Stimulated activated CD4-positive, alpha-beta T cell treated with anti-CD3 and anti-CD28 coated beads, Interleukin-15, amount 100 ng/mL, for 1 hour (primary cell): Measurements from ENCODE around the gene SGMS2.
"Not testable (repeated sequence)": the region's sequence is repeated elsewhere in the genome, so short reads cannot be mapped to it uniquely, and the experiment has no call there.

Experiments
- DNase-seq, 2 donors: peaks; one replicate each; pipeline ENCODE4 v3.0.0-alpha.2; 2020; ENCODE audit warnings: low read depth in 1 of 2, low spot score in 1 of 2

SGMS2 gene

DNA sequence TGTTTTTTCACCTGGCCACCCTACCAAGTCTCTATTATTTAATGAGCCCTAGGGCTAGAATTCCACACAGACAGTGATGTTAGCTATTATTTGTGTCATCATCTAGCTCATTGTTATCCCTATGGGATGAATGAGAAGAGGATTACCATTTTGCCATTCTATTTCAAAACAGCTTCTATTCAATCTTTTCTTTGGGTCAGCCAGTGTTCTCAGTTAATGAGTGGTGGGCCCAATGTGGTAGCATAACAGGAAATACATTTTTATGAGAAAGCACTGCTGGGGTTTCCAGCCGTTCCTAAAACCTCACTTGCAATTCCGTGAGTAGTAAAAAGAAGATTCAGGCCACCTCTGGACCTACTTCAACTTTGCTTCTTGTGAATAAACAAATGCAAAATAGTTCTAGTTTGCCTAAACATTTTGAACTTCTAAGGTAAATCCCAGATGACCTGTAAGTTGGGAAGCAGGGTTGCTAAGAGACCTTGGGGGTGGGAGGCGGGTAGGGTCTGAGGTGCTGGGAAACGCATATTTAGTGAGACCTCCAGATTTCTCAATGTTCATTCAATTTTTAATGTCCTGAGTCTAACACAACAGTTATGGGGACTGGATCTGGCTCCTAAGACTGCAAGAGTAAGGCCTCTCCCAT is 81.8 kb downstream of the SGMS2 start:
- no peak for DNase-seq

DNA sequence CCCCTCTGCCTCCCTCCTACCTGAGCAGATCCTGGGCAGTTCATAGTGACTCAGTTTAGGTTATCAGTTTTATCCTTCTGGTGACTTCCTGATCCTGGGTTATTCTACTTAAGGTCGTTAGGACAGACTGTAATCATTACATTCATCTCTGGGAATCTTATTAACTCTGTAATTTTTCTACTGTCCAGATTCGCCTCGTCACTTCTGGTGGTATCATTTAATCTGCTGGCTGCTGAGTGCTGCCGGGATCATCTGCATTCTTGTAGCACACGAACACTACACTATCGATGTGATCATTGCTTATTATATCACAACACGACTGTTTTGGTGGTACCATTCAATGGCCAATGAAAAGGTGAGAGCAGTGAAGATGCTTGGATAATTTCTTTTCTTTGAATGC is 83.6 kb downstream of the SGMS2 start:
- DNase-seq, result no peak

DNA sequence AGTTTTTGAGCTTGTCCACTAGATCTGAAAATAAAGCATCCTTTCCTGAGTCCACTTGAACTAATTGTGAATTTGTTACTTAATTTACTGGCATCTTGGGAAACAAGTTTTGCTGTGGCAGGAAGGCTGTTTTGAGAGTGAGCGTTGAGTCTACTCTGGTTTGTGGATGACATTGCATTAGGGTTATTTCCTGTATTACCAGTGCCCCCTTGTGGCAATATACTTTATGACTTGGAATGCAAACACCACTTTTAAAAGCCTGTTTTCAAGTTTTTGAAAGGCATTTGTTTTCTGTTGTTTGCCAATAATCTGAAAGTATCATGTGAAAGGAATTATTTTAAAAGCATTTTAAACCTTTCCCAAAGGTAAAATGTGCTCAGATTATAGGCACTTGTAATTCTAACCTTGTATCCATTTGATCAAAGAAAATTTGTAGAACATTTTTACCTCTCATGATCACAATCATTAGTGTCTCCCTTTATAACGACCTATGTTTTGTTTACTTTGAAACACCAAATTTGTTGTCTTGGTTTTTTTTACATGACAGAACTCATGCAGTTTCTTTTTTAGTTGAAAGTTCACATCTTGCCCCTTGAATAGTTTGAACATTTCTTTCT is 88.7 kb downstream of the SGMS2 start:
- no peak for DNase-seq

DNA sequence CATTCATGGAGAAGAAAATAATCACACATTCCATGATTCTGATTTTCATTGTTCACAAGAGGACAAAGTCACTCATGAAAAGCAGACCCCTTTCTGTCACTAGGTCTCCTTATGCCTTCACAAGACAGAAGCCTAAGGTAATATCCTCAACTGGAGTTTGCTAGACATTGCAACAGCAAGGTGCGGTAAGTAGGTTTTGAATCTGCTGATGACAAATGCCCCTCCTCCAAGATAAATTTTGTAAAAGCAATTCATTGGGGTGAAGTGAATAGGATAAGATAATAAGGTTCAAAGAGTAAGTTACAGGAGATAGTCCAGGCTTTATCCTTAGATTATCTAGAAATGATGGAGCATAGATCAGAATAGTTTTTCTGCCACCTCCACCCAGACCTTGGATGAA is 90.5 kb downstream of the SGMS2 start:
- no peak for DNase-seq

DNA sequence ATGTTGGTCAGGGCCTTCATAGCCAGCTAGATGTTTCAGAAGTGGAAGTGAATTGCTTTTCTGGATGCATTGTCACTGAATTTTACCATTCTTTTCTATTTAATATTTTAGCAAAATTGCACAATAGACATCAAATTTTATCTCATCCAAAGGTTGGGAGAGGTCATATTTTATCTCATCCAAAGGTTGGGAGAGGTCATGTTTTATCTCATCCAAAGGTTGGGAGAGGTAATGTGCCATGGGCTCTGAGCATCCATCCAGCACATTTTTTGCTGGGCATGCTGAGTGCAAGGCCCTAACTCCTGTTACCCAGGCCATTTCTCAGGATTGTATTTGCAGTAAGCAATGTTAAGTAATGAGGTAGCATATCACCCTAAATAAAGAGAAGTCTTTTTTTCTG is 91.9 kb downstream of the SGMS2 start:
- DNase-seq, result no peak

DNA sequence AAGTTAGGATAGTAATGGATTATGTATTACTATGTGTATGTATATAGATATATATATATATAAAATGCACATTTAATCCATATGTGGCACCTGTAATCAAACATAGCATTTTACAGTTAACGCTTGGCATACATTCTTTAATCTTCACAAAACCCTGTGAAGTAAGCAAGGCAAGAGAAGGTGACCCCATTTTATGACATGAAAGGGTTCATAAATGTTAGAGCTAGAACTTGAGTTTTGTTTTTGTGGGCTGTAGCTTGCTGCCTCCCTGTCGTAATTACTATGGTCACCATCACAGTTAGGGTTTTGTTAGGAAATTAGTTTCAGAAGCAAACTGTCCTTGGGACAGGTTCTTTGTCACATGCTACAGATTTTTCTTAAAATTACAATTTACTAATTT is 92.8 kb downstream of the SGMS2 start:
- no peak for DNase-seq

DNA sequence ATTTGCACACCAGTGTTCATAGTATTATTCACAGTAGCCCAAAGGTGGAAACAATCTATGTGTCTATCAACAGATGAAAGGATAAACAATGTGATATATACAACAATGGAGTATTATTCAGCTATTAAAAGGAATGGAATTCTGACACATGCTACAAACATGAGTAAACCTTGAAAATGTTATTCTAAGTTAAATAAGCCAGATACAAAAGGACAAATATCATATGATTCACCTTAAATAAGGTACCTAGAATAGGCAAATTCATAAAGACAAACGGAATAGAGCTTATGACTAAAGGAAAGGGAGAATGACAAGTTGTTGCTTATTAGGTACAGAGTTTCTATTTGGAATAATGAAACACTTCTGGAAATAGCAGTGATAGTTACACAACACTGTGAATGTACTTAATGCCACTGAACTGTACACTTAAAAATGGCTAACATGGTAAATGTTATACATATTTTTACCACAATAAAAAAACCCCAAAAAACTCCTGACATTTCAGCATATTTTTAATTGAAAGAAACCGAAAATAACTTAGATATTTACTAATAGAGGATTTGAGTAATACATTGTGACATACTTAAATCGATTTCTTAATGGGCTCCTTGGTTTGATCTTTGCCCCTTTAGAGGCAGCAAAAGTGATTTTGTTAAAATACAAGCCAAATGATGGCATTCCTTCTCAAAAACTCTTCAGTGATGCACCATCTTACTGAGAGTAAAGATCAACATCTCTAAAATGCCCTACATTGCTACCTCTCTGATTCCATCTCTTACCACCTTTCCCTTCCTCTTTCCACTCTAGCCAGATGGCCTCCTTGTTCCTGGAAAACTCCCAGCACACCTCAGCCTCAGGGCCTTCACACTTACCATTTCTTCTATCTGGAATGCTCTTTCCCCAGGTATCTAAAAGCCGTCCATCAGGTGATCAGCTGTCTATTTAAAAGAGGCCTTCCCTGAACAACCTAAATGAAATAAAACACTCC is 98.0 kb downstream of the SGMS2 start:
- DNase-seq, result no peak

DNA sequence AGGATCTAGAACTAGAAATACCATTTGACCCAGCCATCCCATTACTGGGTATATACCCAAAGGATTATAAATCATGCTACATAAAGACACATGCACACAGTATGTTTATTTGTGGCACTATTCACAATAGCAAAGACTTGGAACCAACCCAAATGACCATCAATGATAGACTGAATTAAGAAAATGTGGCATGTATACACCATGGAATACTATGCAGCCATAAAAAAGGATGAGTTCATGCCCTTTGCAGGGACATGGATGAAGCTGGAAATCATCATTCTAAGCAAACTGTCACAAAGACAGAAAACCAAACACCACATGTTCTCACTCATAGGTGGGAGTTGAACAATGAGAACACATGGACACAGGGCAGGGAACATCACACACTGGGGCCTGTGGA is 101.0 kb downstream of the SGMS2 start:
- DNase-seq, result not testable (repeated sequence)

DNA sequence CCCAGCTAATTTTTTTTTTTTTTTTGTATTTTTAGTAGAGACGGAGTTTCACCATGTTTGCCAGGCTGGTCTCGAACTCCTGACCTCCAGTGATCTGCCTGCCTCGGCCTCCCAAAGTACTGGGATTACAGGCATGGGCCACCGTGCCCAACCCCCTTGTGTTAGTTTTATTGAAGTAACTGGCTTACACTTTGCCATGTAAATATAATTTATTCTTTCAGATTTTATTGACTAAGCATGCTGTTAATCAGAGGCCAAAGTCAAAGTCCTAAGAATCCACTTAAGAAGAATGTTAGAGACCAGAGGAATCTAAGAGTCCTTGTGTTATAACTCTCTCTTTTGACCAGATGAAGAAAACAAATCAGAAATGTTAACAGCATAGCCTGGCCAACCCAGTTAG is 102.1 kb downstream of the SGMS2 start:
- not testable (repeated sequence) for DNase-seq

DNA sequence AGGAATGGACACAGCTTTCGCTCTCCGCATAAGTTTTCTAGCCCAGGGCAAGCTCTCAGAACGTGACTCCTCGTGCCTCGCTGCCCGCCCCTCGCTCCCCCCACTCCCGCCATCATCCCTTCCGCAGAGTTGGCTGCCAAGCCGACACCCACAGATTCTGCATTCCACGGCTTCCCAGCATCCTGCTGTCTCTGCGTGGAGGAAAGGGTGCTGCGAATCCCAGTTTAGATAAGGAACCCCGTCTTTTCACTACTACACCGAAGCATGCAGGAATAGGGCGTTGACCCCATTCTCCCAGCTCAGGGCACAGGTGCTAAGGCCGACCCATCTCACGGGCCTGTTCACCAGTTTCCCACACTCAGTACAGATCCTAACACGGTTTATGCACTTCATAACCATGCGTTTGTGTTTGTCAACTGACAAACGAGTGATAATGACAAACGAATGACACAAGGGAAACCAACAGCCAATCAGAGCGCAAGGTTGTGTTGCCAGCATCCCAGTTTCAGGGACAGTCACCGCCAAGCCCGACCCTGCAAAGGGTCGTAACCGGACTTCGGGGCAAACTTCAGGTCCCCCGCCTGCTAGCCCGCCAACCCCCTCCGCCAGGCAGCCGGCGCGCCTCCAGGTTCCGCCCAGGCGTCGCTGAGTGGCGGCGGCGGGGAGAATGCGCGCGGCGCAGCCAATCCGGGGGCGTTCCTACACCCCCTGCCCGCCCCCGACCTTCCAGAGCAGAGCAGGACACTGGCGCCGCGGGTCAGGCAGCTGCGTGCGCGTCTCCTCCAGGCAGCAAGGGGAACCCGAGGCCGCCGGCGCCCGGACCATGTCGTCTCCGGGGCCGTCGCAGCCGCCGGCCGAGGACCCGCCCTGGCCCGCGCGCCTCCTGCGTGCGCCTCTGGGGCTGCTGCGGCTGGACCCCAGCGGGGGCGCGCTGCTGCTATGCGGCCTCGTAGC is 106.4 kb downstream of the SGMS2 start, which contains the start of gene CYP2U1:
Gene CYP2U1, plus strand, starts transcription at position 729 of the 954 bp plus-strand sequence. Its CDS starts 95 bp downstream, at position 824.
- DNase-seq, result peak; percentile 58 to 60

DNA sequence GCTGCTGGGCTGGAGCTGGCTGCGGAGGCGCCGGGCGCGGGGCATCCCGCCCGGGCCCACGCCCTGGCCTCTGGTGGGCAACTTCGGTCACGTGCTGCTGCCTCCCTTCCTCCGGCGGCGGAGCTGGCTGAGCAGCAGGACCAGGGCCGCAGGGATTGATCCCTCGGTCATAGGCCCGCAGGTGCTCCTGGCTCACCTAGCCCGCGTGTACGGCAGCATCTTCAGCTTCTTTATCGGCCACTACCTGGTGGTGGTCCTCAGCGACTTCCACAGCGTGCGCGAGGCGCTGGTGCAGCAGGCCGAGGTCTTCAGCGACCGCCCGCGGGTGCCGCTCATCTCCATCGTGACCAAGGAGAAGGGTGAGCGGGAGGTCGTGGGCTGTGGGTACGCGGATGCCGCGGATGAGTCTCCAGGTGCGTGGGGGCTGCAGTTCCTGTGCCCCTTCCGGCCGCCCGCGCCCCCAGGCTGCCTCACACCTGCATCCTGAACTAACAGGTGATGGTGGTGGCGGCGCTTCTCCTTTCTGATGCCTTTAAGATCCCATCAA is 107.1 kb downstream of the SGMS2 start:
- DNase-seq, result peak in 1 of 2 donors; percentile 26

DNA sequence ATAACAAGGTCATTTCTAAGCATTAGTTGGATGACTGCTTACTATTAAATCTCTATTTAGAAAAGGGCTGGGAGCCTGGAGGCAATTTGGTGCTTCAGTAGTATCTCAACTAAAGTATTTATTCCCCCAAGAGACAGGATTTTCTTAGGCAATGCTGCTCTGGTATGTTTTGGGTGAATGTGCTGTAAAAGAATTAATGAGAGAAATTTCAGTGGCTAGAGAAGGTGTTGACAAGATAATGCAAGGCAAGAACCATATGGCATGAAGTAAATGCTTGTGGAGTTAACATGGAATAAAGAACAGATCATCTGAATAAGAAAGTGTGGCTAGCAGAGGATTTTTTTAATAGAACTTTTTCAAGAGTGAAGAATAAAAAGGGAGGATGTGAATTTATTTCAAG is 110.5 kb downstream of the SGMS2 start:
- no peak for DNase-seq

DNA sequence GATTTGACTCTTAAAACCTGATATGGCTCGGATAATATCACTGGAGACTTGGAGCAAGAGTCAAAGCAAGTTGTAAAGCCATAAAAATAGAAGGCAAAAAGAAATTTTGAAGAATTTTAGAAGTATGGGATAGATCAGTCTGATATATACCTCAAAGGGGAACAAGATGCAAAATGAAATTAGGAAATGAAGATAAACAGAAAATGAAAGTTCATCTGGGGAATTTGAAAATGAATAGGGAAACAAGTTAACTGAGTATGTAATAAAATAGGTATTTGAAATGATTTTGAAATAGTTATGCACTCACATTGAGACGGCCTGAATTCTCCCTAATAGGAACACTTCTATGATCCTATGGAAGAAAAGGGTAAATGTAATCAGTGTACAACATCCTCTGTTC is 112.3 kb downstream of the SGMS2 start:
- DNase-seq, result no peak

DNA sequence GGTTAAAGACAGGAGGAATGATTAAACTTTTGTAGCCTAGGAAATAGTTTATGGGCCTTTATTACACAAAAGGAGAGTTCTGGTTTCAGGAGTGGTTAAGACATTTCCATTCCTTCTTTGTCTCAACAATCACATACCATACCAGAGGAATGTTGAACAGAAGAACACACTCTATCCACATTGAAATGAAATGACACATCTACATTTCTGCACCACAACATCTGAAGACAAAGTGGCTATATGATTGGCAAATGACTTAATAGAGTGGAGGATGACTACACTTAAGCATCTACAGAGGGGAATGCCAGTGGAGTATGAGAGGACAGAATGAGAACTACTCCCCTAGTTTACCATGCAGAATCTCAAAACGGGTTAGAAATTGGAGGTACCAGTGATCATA is 114.6 kb downstream of the SGMS2 start:
- DNase-seq, result no peak

DNA sequence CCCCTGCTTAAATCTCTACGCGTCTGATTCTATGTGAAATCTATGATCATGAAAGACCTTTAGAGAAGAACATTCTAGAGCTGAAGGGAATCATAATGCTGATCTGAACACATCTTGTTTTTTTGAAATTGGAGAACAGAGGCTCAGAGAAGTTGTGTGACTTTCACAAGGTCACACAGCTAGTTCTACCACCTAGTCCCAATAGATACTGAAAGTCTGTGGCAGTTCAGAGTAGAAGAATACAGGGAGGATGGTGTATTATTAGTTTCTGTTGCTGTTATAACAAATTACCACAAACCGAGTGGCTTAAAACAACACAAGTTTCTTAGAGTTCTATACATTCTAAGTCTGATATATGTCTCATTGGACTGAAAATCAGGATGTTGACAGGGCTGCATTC is 121.1 kb downstream of the SGMS2 start:
- no peak for DNase-seq

DNA sequence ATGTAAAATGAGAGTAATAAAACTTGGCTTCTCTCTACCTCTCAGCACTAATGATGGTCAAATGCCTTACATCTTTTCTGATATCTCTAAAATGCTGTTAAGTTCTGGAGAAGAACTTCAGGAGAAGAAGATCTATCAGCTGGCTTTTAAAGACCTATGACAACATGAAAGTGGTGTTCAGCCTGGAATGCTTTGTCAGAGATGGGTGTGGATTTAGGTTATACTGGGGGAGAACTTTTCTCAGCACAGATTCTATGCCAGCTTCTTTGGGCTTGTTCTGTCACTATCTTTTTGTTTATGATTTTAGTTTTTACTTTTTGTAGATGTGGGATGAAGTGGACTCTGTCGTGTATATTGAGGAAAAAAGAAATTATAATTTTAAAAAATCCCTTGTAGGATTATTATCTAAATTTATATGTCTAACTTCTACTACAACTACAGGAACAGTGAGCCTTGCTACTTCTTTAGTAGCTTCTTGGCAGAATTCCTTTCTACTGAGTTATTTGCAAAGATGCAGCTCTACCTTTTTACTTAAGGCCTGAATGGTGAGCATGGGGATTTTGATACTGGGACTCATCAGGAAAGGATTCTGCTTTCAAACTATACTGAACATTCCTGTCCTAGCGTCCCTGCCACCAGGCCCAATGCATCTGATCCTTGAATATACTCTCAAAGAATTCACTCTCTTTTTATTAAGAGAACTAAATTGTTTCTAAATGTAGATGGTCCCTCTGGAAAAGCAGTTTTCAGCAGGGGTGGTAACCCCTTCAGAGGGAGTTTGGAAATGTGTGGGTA is 126.2 kb downstream of the SGMS2 start:
- no peak for DNase-seq

DNA sequence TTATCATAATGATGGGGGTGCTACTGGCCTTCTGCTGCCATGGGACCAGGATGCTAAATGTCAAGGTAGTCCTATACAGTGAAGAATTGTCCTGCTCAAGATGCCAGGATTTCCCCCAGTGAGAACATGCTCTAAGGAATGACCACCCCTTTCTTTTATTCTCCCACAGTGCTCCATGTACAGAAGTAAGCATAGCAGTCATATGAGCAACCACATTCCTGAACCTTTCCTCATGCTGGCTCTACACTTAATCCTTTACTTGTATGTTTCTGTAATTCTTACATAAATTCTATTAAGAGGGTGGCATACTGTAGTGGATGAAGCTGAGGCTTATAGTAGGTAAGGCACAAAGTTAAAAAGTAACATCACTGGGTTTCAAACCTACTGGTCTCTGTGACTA is 126.8 kb downstream of the SGMS2 start:
- DNase-seq, result no peak

DNA sequence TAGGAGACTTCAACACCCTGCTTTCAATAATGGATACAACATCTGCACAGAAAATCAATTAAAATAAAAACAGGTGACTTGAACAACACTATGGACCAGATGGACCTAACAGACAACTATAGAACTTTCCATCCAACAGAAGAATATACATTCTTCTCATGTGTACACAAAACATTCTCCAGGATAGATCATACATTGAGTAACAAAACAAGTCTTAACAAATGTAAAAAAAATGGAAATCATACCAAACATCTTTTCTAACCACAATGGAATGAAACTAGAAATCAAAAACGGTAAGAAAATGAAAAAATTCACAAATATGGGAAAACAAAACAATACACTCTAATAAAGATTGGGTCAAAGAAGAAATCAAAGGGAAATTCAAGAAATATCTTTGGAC is 131.3 kb downstream of the SGMS2 start:
- no peak for DNase-seq
